Measurements from ENCODE around the gene ST3GAL2.

Gene ST3GAL2

GRCh38 chr16:70372921-70373728 is 65.8 kb downstream of the ST3GAL2 start:
- no peak for ATAC-seq
- no peak for TF ChIP-seq ESRRG (CRISPR knock-in tag; IDR thresholded peaks at IDR 0.05)
- no peak for TF ChIP-seq ZNF8 (CRISPR knock-in tag; IDR thresholded peaks at IDR 0.05)
- TF ChIP-seq OSR1 (CRISPR knock-in tag; IDR thresholded peaks at IDR 0.05) = no peak
- TF ChIP-seq PPARA (CRISPR knock-in tag; IDR thresholded peaks at IDR 0.05; ENCODE audit: borderline replicate concordance) = no peak
- TF ChIP-seq SNAI2 (CRISPR knock-in tag; IDR thresholded peaks at IDR 0.05) = no peak
- no peak for TF ChIP-seq BACH2 (CRISPR knock-in tag; IDR thresholded peaks at IDR 0.05; ENCODE audit: borderline replicate concordance)

GRCh38 chr16:70370924-70371323 is 68.0 kb downstream of the ST3GAL2 start:
- no peak for TF ChIP-seq SNAI2 (CRISPR knock-in tag; IDR thresholded peaks at IDR 0.05)
- TF ChIP-seq RARB (CRISPR knock-in tag; IDR thresholded peaks at IDR 0.05) = no peak
- TF ChIP-seq ZFP3 (CRISPR knock-in tag; IDR thresholded peaks at IDR 0.05) = no peak
- TF ChIP-seq ZFP30 (CRISPR knock-in tag; IDR thresholded peaks at IDR 0.05) = no peak
- no peak for TF ChIP-seq CSRNP3 (CRISPR knock-in tag; IDR thresholded peaks at IDR 0.05)
- TF ChIP-seq TSHZ2 (CRISPR knock-in tag; IDR thresholded peaks at IDR 0.05) = no peak
- TF ChIP-seq ZNF8 (CRISPR knock-in tag; IDR thresholded peaks at IDR 0.05) = no peak
- no peak for TF ChIP-seq TCF4 (CRISPR knock-in tag; IDR thresholded peaks at IDR 0.05; ENCODE audit: borderline replicate concordance)
- no peak for TF ChIP-seq ZNF565 (CRISPR knock-in tag; conservative IDR thresholded peaks at IDR 0.05; ENCODE audit: low read depth)
- TF ChIP-seq, protein P1, sequence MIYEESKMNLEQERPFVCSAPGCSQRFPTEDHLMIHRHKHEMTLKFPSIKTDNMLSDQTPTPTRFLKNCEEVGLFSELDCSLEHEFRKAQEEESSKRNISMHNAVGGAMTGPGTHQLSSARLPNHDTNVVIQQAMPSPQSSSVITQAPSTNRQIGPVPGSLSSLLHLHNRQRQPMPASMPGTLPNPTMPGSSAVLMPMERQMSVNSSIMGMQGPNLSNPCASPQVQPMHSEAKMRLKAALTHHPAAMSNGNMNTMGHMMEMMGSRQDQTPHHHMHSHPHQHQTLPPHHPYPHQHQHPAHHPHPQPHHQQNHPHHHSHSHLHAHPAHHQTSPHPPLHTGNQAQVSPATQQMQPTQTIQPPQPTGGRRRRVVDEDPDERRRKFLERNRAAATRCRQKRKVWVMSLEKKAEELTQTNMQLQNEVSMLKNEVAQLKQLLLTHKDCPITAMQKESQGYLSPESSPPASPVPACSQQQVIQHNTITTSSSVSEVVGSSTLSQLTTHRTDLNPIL (CRISPR knock-in tag; IDR thresholded peaks at IDR 0.05; ENCODE audit: low read depth) = no peak
- no peak for ATAC-seq

DNA sequence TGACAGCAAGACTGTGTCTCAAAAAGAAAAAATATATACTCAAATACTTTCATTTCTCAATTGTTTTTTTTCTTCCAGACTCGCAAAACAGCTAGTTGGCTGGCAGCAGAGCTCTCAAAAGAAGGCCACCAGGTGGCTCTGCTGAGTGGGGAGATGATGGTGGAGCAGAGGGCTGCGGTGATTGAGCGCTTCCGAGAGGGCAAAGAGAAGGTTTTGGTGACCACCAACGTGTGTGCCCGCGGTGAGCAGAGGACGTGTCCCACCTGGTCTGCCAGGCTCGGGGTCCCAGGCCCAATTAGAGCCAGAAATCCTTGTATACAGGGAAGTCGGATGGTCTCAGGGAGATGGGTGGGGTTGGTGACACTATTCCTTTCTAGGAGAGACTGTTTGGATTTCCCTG is 68.8 kb downstream of the ST3GAL2 start:
- ATAC-seq = peak; percentile 74

DNA sequence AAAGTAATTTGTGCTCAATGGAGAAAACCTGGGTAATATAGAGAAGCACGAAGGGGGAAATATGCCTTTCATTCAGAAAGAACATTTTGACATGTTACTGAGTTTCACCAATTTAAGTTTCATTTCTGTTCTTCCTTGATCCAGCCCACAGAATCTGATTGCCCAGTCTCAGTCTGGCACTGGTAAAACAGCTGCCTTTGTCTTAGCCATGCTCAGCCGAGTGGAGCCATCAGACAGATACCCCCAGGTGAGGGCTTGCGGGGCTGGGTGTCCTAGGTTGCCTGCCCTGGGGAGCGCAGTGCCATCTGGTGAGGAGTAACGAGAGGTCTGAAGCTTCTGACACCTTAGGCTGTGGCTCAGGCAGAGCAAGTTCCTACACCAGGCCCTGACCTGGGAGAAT is 74.5 kb downstream of the ST3GAL2 start:
- ATAC-seq = no peak
- TF ChIP-seq ISL1 (CRISPR knock-in tag; IDR thresholded peaks at IDR 0.05) (no peak), ZC3H10 (CRISPR knock-in tag; IDR thresholded peaks at IDR 0.05) (no peak), BACH2 (CRISPR knock-in tag; IDR thresholded peaks at IDR 0.05; ENCODE audit: borderline replicate concordance) (no peak), GLIS3 (CRISPR knock-in tag; IDR thresholded peaks at IDR 0.05) (no peak), TOX (CRISPR knock-in tag; IDR thresholded peaks at IDR 0.05; ENCODE audit: borderline replicate concordance) (no peak), ZNF8 (CRISPR knock-in tag; IDR thresholded peaks at IDR 0.05) (no peak), ZNF70 (CRISPR knock-in tag; IDR thresholded peaks at IDR 0.05) (no peak)

DNA sequence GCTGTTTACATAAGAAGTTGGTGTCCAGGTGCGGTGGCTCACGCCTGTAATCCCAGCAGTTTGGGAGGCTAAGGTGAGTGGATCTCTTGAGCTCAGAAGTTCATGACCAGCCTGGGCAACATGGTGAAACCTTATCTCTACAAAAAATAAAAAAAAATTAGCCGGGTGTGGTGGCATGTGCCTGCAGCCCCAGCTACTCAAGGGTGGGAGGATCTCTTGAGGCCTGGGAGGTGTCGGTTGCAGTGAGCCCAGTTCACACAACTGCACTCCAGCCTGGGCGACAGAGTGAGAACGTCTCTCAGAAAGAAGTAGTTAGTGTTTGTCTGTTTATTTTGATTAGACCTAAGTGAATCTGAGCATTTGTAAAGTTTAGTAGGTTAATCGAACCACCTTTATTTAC is 79.3 kb downstream of the ST3GAL2 start:
- TF ChIP-seq ZFP30 (CRISPR knock-in tag; IDR thresholded peaks at IDR 0.05) (no peak), TCF4 (CRISPR knock-in tag; IDR thresholded peaks at IDR 0.05; ENCODE audit: borderline replicate concordance) (no peak), ZFP3 (CRISPR knock-in tag; IDR thresholded peaks at IDR 0.05) (no peak), GLIS3 (CRISPR knock-in tag; IDR thresholded peaks at IDR 0.05) (no peak), OSR1 (CRISPR knock-in tag; IDR thresholded peaks at IDR 0.05) (no peak)
- TF ChIP-seq, protein P1 (CRISPR knock-in tag; IDR thresholded peaks at IDR 0.05; ENCODE audit: low read depth) = no peak
- ATAC-seq = no peak

All from SK-N-SH treated with all-trans-retinoic acid at 6 μM for 48 hours (cell line).